Colon (tissue), 2 donors: Measurements from ENCODE around the gene RBM20.
"Not testable (repeated sequence)": the region's sequence is repeated elsewhere in the genome, so short reads cannot be mapped to it uniquely, and the experiment has no call there.

Source experiments
- FAIRE-seq: peaks from 2 replicates; lab custom pipeline; 2012; peaks lifted over from hg19 to GRCh38; lab: Jason Lieb, UNC
- donor health status: control.
- donor health status: control.

RBM20 gene

DNA sequence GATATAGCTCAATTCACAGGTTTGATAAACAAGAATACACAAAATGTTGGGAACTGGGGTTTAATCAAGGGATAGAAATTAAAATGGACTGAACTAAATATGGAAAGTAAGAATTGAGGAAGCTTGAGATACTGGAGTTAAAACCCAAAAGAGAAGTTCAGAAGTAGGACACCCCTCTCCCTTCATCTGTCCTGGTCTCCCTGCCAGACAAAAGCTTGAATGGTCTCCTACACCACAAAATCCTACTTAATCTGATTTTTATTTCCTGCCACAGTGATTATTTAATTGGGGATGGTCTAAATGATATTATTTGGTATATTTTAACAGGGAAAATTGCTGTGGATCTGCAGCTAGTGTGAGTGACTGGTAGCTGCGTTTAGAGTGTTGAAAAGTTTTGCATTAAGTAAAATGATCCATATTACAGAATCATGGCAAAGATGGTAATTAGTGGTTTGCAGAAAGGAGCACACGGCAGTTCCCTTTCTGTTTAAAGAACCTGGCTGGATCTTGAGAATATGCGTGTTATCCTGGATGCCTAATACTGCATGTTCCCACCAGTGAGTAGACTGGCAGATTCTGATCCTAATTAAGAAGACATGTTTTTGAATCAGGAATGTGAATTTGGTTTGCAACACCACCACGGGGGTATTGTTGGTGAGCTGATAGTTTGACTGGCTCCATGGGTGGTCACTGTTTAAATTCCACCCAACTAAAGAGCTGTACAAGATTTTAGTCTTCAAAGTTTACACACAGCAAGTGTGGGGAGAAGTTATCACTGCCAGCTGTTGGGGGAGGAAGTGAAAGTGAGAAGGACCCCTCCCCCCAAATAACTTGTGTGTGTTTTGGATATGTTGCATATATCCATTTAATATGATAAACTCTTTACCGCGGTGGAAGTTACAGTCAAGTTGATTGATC is 5.5 kb downstream of the RBM20 start:
- no peak for FAIRE-seq

DNA sequence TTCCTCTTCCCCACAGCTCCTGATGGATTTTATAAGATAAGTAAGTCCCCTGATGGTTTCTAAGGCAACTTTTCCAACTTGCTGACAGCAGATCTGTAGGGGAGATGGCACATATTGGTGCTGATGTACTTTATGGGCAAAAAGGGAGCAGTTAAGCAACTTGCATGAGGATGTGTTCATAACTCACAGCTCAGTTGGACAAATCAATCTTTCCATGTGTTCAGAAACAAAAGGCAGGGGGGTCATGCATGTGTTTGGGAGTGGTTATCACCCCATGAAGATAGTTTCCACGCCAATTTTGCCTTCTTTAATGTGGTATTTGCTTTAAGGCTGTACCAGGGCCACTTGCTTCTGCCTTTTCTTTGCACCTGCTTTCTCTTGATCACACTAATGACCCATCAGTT is 6.1 kb downstream of the RBM20 start:
- FAIRE-seq, result no peak

DNA sequence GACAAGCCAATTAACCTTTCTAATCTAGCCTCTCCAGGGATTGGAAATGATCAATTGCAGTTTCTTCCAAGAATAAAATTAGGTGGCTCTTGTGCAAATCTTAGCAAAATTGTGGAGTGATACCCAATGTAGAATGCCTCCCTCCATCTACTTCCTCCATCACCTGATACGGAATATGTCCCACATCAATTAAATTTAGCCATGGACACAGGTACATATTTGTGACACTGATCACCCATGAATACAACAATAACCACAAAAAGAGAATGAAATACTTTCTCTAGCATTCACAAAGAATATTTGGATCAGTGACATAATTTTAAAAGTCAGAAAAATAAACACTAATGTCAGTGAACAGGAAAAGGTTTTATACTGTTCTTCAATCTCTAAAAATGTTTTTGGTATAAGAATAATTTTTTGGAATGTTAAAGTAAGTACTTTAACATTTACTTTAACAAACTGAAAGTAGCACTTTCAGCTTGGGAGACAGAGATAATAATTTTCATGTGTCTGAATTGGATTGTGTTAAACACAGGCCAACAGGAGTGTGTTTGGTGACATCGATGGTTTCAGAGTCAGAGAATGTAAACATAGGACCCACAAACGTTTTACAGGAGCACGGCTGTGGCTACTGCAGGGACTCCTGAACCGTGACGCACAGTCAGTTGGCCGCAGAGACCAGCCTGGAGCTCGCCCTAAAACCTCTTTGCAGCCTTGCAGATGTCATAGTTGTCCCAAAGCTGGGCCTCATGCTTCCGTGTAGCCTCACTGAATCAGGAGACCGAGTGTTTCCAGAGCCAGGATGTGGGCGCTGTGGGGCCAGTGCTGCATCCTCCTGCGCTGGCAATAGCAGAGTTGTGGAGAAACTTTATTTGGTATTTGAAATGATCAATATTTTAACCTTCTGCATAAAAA is 7.2 kb downstream of the RBM20 start:
- no peak for FAIRE-seq

DNA sequence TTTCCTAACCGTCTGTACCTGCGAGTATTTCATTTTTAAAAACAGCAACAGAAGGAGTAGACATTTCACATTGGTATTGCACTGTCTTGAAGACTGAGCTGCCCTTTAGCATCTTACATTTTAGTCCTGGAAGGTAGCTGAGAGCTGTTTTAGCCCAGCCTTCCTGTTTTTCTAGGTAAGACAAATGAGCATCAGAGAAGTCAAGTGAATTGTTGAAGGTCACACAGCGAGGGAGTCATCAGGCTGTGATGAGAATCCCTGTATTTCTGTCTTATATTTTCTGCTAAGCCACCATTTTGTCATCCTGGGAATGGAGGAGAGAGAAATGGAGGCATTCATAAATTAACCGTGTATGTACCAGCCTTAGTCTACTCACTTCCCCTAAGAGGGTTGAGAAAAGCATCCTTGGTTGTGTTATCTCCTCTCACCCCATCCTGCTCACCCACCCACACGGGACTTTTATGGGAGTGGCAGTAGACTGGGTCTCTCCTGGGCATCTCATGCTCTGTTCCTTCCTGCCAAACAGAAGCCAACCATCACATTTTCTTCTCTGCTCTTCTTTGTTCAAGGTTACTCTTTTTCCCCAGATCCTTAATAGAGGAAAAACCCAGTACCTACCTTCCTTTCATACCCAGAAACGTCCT is 8.5 kb downstream of the RBM20 start:
- no peak for FAIRE-seq

DNA sequence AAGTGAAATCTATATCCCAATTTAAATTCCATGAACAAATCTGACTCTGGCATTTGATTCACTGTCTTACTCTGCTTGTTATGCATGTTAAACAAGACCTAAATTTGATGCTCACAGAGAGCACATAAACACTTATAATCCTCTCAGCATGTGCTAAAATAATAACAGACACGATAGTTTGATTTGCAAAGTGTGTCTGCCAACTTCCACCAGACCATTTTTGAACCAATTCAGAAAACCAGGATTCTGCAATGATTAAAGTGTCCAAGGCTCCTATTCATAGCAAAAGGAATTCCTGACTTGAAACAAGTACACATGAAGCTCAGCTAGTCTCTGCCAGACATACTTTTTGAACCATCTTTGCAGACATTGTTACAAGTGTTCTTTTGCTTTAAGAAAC is 11.2 kb downstream of the RBM20 start:
- no peak for FAIRE-seq

DNA sequence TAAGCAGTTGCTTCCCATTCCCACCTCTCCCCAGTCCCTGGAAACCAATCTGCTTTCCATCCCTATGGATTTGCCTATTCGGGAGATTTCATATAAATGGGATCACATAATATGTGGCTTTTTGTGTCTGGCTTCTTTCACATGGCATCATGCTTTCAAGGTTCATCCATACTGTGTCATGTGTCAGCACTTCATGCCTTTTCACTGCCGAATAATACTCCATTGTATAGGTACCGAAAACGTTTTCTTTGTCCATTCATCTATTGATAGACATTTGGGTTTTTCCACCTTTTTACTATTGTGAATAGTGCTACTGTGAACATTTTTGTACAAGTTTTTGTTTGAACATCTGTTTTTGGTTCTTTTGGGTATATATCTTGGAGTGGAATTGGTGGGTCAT is 12.5 kb downstream of the RBM20 start:
- no peak for FAIRE-seq

DNA sequence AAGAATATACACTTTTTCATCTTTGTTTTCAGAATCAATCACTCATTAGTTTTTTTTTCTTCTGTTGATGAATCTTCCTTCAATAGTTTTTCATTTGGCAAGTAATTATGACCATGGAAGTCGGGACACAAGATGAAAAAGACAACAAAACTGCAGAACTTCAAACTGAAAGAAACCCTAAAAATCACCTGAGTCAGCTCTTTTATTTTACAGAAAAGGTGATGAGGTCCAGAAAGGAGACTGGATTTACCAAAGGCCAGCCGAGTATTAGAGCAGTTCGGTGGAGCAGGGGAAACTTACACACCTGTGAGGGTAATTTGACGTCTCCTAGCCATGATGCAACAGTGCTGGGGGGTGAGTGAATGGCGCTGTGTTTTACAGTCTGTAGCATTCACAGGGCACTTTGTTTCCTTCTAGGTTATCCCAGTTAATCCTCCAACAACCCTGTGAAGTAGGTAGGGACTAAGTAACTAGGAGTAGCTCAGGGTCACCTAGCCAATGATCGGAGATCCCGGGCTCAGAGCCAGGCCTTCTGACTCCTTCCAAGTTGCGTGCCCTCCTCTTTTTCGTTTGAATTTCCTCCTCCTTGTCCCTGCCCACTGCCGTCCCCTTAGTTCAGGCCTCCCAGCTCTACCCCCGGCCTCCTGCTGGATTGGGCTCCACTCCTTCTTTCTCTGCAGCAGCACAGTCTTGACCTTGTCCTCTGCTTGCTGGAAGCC is 14.0 kb downstream of the RBM20 start:
- no peak for FAIRE-seq

DNA sequence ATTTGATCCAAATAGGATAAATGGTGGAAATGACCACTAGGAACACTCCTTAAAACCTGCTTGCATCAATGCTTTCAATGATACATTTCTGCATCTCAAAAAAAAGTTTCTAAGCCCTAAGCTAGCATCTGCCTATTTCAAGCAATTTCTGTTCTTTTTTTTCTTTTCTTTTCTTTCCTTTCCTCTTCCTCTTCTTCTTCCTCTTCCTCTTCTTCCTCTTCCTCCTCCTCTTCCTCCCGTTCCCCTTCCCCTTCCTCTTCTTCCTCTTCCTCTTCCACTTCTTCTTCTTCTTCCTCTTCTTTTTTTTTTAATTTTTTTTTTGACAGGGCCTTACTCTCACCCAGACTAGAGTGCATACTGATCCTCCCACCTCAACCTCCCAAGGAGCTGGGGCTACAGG is 15.4 kb downstream of the RBM20 start:
- FAIRE-seq, result no peak

DNA sequence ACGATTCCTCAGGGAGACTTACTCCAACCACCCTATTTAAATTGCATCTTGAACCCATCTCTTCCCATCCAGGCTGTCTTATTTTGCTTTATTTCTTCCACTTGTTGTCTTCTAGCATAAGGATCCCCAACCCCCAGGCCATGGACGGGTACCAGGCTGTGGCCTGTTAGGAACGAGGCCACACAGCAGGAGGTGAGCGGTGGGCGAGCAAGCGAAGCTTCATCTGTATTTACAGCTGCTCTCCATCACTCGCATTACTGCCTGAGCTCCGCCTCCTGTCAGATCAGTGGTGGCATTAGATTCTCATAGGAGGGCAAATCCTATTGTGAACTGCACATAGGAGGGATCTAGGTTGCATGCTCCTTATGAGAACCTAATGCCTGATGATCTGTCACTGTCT is 16.2 kb downstream of the RBM20 start:
- FAIRE-seq, result not testable (repeated sequence)

DNA sequence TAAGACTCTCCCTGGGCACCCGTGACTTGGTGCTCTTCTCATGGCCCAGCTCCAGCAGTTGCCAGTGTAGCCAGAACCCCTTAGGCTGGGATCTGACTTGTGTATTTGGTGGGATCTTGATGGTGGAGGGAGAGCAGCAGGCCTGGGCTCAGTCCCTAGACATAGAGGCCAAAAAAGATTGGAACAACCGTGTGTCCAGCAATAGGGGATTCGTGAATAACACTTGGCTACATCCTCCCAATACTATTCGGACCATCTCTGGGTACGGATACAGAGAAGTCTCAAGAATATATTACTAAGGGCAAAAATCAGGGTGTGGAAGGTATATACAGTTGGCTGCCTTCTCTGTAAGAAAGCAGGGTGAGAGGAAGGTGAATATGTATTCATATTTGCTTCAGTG is 17.2 kb downstream of the RBM20 start:
- no peak for FAIRE-seq

DNA sequence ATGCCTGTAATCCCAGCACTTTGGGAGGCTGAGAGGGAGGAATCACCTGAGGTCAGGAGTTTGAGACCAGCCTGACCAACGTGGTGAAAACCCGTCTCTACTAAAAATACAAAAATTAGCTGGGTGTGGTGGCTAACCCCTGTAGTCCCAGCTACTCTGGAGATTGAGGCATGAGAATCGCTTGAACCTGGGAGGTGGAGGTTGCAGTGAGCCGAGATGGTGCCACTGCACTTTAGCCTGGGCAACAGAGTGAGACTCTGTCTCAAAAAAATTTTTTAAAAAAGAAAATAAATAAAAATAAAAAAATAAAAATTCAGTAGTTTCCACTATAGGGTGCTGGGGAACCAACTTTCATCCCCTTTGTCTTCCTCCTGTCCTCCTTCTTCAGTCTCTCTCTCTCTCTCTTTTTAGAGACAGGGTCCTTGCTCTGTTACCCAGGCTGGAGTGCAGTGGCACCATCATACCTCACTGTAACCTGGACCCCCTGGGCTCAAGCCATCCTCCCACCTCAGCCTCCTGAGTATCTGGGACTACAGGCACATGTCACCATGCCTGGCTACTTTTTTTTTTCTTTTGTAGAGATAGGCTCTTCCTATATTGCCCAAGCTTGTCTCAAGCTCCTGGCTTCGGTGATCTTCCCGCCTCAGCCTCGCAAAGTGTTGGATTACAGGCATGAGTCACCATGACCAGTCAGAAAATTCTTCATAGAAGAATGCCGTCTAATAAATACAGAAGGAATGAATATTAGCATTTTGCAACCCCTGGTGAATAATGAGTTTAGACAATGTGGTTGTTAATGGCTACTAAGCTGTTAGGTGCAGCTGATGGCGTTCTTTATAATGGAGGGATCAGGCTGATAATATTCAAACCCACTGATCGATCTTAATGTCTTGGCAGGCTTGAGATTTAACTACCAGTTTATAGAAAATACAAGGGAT is 20.6 kb downstream of the RBM20 start:
- FAIRE-seq, result no peak

DNA sequence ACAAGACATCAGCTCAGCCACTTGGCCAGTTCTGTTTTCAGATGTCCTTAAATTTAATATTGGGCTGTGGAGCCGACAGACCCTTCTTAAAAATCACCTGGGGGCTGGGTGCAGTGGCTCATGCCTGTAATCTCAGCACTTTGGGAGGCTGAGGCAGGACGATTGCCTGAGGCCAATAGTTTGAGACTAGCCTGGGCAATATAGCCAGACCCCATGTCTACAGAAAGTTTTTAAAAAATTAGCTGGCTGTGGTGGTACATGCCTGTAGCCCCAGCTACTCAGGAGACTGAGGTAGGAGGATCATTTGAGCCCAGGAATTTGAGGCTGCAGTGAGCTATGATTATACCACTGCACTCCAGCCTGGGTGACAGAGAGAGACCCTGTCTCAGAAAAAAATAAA is 22.1 kb downstream of the RBM20 start:
- not testable (repeated sequence) for FAIRE-seq

DNA sequence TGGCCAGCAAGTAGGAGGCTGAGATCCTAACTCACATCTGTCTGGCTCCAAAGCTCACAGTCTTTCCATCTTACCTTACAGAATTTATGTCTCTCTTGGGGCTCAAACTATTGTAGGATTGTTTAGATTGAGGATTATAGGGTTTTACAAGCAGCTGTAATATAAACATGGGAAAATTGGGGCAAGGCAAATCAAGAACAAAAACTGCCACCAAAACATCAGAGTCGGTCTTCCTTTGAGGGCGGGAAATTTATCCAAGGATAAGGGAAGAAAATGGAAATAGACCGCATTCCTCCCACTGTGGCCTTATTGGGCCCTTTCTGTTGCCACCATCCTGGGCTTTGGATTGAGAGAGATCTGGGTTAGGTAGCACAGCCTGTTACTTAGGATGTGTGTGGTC is 22.5 kb downstream of the RBM20 start:
- no peak for FAIRE-seq

DNA sequence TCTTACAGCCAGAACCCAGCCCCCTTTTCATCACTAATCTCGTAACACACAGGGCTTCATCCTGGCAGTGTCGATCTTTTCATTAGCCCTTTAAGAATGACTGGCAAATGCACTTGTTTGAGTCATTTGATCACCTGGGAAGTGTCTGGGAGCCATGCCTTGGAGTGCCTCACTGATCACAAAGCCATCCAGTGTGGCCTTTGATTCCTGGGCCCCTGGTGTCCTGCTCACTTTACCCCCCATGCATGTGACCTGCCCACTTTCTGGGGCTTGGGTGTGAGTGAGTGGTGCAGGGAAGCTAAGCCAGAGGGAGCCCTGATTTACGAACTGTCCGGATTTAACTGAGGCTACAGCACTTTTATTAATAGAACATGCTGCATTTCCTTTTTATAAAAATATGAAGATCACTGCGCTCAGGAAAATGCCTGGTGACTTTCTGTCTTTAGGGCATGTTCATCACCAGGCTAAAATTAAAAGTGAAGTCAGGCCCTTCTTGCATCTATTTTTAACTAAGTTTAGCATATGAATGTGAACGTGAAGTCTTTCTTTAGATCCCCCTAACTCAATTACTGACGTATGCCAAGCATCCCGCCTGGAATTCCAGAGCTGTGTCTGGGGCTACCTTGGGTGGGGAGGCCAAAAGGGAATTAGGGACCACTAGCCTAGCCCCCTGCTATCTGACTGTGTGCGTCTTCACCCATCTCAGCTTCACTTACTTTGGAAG is 23.6 kb downstream of the RBM20 start:
- no peak for FAIRE-seq

DNA sequence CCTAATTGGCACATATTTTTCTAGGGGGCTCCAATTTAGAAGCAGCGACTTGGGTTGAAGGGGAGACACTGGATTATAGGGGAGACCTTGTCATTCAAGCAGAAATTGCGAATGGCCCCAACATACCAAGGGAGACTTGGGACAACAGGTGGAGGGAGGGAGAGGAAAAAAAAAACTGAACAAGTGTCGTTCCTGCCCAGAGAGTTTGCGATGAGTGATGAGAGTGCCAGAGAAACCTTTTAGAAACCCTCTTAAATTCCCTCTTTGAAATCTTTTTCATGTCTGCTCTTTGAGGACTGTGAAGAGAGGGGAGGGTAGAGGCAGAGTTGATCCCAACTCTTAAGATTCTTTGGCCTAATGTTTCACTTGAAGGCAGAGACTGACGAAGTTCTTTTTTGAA is 24.3 kb downstream of the RBM20 start:
- no peak for FAIRE-seq

DNA sequence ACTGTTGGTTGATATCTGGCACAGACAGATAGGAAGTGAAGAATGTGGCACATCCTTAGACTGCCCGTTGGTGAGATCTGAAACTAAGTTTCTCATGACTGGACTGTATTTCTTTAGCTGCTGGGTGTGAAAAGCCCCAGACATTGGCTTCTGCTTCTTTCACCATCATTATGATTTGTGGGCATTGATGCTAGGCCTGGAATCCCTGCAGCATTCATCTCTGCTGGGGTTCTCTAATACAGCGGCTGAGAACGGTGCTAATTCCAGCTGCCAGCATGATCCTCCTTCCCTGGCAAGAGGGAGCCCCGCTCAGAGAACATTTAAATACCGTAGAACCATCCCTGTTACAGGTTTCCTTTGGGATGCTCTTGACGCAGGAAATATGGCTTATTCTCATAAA is 26.2 kb downstream of the RBM20 start:
- no peak for FAIRE-seq

DNA sequence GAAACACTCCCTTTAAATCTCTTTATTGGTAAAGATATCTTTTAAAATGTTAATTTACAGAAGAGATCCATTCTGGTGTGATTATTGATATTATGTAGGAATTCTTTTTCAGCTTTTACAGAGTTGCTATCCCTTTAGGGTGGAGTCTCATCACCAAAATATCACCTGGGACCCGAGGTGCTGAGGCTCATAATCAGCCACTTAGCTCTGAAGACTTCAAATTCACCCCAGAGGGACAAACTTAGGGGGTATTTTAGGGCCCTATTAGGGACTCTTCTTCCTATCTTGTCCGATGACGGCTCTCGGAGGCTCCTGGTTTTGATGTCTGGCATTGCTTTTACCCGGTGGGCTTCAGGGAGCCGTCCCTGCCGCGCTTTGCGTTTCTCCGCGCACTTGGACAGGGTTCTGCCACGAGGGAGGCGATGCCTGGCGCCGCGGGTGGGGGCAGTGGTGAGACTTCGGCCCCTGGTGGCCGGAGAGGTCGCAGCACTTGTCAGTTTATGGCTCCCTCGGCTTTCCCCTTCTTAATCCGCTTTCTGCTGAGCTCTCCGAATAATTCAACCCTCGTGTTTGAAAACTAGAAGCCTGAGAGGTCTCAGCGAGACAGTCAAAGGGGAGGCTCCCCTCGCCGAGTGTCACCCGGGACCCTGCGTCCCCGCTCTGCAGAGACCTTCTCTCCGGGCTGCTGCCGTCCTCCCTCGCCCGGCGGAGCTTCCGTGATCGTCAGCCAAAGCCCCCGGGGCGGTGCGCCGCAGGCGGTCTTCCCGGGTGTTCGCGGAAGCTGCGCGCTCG is 27.8 kb downstream of the RBM20 start:
- FAIRE-seq, result no peak

DNA sequence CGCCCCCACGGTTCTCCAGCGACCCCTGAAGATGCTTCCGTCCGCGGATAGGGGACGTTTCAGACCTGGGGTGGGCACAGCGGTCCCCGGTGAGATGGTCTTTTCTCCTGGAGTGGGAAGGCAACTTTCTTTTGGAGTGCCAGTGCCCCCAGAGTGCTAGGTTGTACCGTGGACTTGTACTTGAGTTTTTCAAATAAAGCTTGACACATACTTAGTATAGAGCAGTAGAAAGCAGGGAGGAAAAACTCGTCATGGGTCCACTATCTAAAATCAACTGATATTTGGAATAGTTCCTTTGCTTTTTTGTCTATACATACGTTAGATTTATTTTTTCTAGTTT is 28.4 kb downstream of the RBM20 start:
- no peak for FAIRE-seq

DNA sequence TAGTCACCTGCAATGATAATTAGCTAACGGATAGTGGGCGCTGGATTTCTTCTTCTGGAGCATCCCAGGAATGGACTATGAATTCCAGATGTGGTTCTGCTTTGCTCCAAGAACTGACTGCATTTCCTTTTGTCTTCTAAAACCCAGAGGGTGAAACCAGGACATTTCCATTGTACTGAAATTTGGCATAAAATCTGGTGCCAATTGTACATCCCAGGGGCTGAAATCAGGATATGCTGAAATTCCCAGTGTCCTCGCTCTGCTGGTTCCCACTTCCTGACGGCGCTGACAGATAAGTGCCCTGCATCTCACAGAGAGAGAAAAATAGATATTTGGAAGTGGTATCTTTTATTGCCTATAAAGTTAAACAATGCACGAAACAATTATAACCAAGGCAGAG is 31.9 kb downstream of the RBM20 start:
- no peak for FAIRE-seq
